Esophagus squamous epithelium (tissue), 4 donors: ENCODE data around the gene TMEM158.

Experiments used
- POLR2A ChIP-seq, 4 donors: fragments of 450-650 bp; IDR thresholded peaks; one replicate each; pipeline ENCODE4 v1.6.1; 2017; ENCODE audit warnings: antibody characterized with exemption in 4 of 4, mild to moderate bottlenecking in 4 of 4, moderate library complexity in 3 of 4
- TF ChIP-seq, protein P1 (sequence below), 6 experiments: fragments of 450-650 bp in 4 of 6; fragments of 200-600 bp in 2 of 6; sonication (generic) in 2 of 6; IDR thresholded peaks; one replicate each; pipeline ENCODE4 v1.5.1; 2016 to 2019; ENCODE audit warnings: antibody characterized with exemption in 6 of 6, mild to moderate bottlenecking in 4 of 6, moderate library complexity in 4 of 6

DNA sequence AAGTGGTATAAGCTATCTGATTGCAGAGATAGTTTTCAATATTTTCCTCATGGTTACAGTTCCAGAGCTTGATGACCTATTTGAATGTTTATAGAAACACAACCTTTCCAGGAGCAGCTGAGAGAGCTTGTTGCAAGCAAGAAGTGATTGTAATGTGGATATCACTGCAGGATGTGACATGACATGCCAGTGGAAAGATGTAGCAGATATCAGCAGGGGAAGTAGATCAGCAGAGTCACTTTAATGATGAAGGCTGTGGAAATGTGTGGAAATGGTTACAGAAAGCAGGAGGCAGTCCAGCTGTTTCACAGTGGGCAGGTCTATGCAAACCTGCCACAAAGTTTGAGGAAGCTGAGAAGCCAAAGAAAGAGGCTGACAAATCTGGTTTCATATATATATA is 21.0 kb downstream of the TMEM158 start:
- TF ChIP-seq, protein P1, sequence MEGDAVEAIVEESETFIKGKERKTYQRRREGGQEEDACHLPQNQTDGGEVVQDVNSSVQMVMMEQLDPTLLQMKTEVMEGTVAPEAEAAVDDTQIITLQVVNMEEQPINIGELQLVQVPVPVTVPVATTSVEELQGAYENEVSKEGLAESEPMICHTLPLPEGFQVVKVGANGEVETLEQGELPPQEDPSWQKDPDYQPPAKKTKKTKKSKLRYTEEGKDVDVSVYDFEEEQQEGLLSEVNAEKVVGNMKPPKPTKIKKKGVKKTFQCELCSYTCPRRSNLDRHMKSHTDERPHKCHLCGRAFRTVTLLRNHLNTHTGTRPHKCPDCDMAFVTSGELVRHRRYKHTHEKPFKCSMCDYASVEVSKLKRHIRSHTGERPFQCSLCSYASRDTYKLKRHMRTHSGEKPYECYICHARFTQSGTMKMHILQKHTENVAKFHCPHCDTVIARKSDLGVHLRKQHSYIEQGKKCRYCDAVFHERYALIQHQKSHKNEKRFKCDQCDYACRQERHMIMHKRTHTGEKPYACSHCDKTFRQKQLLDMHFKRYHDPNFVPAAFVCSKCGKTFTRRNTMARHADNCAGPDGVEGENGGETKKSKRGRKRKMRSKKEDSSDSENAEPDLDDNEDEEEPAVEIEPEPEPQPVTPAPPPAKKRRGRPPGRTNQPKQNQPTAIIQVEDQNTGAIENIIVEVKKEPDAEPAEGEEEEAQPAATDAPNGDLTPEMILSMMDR (IDR thresholded peaks at IDR 0.05) = no peak
- TF ChIP-seq POLR2A (IDR thresholded peaks at IDR 0.05) = no peak
